DND-41 (cell line): ENCODE data around the gene SLC26A6.

Experiments
- CTCF ChIP-seq: IDR thresholded peaks from 2 replicates; pipeline ENCODE4 v1.5.1; 2012; ENCODE audit warnings: borderline replicate concordance, low read length, moderate library complexity, mild to moderate bottlenecking; ENCODE audit not compliant: poor library complexity, severe bottlenecking; ENCODE audit errors: extremely low read depth
- EZH2 ChIP-seq: IDR thresholded peaks from 3 replicates; pipeline ENCODE4 v1.6.1; 2012; ENCODE audit warnings: borderline replicate concordance, low read depth, mild to moderate bottlenecking, moderate library complexity, low read length, inconsistent platforms; ENCODE audit not compliant: severe bottlenecking

- TF ChIP-seq EZH2 (no peak), CTCF (no peak)
These were observed 43.5 kb upstream of the SLC26A6 start for GRCh38 chr3:48678566-48679380.
